Measurements from ENCODE around the gene NFXL1. TPM values are rescaled to one million over a fixed set of nuclear protein-coding genes. Genes with fewer than 3 reads are reported as not detected.

The NFXL1 gene
- total RNA-seq, 2 donors from 2014 or later = 4.3 to 8.6 TPM

DNA sequence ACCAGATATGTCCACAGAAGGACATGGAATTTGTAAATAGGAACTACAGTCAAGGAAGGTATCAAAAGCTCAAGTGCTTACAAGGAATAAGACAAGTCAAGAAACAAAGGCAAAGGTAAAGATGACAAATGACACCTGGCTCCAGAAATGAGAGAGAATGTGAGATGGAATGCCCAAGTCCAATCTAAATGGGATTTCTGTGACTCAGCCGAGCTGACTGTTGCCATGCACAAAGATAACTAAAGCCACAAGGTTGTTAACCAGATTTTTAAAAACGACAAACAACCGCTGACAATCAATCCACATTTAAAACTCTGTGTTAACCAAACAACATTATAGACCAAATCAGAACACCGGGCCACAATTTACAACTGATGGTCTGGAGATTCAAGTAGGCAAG lies 1.1 kb downstream of the NFXL1 start:
- ATAC-seq (no peak), DNase-seq (no peak)
- intact Hi-C loops (cut with DNase I) = loop anchor here in 1 of 2 donors (5.0 kb wide), 1 partner anchor 76 kb away; the partner anchor contains the start of gene CORIN

DNA sequence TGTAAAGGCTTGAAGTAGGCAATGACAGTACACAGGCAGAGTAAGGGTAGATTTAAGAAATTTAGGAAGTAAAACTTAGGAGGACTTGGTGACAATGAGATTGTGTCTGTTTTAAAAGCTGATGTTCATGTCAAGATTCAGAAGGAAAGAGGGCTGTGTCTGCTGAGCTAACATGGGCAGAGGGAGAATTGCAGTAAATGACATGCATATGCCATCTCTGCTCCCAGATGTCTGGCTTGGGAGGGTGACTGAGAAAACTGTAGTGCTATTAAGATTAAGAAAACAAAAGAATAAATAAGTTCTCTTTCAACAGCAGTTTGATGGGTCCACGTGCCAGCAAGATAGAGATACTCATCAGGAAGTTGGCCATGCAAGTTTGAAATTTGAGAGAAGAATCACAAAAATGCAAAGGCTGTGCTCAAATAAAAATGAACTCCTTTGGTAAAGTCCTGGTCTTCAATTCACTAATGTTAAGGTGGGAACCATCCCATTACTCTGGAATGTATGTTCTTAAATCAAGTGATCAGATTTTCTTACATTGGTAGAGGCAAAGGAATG lies 7.2 kb downstream of the NFXL1 start:
- DNase-seq (no peak), ATAC-seq (no peak)
- intact Hi-C loops (cut with DNase I) = no loop called here

DNA sequence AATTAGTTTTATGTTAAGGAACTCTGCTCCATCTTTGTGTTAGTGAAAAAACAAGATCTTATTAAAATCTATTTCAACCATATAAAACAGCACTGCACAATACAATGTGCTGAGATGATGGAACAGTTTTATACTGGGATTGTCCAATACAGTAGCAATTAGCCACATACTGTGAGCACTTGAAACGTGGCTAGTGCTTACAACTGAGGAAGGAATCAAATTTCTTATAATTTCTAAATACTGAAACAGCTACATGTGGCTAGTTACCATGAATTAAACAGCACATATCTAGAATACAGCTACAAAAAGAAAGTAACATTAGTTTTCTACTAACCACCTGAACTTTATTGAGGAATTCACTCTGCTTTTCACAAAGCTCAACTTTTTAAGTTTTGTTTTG lies 14.7 kb downstream of the NFXL1 start:
- intact Hi-C loops (cut with DNase I) = no loop called here
- DNase-seq = no peak
- ATAC-seq = no peak

DNA sequence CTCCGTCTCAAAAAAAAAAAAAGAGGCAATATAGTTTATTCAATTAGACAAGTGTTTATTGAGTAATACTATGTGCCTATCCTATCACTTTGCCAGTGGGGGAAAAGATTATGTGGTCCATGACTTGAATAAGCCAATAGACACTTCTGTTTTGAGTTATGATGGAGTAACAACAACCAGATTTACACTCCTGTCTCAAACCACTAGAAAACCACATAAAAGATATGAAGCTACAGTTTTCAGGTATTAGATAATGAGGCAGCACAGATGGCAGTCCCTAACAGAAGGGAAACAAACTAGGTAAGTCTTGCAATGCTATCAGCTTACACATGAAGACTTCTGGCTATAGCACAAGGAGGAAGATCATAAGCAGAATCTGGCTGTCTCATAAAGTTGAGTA lies 22.5 kb downstream of the NFXL1 start:
- intact Hi-C loops (cut with DNase I) = no loop called here
- DNase-seq = no peak
- ATAC-seq = no peak

DNA sequence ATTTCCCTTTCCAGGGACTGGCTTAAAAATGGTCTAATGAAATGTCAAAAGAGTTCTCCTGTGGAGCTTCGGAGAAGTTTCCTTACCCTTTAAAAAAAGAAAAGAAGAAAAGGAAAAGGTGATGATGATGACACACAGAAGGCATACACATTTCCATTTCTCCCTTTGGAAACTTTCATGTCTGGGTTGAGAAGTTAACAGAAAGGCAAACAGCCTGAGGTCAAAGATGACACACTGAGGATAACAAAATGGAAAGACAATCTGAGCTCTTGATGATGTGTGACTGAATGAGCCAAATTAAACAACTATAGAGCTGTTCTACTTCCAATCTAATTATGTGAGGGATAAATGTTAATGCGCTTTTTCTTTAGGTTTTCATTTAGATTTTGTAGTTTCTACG lies 32.2 kb downstream of the NFXL1 start:
- ATAC-seq (no peak), DNase-seq (no peak)
- intact Hi-C loops (cut with DNase I) = no loop called here

DNA sequence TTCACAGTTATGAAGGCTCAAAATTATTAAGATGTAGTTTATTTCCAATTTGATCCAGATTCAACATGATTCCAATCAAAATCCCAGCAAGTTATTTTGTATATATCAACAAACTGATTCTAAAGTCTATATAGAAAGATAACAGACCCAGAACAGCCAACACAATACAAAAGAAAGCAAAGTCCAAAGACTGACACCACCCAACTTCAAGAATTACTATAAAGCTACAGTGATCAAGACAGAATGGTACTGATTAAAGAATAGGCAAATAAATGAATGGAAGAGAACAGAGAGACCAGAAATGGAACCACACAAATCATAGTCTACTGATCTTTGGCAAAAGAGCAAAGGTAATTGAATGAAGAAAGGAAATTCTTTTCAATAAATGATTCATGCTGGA lies 34.9 kb downstream of the NFXL1 start:
- intact Hi-C loops (cut with DNase I) = no loop called here
- DNase-seq = no peak
- ATAC-seq = no peak

DNA sequence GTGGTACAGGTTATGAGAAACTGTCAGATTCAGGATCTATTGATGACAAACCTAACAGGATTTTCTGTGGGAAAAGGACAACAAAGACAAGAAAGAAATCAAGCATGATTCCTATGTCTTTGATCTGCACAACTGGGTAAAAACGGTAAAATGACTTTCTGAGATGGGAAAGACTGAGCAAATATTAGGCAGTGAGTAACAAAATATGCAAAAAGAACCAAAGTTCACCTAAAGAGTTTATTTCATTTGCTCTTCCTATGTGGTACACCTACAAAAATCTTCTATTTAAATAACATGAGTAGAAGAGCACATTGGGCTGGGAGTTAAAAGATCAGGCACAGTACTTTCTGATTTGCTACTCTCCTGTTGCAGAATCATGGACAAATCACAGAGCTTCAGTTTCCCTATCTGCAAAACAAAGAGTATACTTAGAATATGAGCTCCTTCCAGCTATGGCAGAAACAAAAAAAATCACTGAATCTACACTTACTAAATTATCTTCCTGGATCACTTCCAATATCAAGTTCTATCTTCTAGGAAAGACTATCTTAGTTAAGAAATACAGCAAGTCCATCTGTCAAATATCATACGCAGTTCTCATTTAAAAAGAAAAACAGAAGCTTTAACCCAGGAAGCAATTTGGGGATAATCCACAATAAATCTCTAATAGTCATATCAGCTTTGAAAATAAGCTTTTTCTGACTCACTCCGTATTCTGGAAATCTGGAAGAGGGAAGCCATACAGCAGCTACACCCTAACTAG lies 37.4 kb downstream of the NFXL1 start:
- intact Hi-C loops (cut with DNase I) = no loop called here
- DNase-seq (no peak), ATAC-seq (no peak)

DNA sequence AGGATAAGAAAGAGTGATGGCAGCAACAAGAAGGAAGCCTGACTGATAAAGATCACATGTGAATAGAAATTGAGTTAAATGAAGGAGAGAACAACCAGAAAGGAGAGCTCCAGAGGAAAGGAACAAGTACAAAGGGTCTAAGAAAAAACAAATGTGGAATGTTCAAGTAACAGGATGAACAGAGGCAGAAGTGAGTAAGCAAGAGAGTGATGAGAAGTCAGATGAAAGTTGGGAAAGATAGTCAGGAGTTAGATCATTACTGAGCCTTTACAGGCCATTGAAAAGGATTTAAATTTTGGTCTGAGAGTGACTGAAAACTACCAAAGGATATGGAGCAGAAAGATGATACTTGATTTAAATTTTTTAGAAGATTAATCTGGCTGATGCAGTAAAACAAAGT lies 38.1 kb downstream of the NFXL1 start:
- ATAC-seq = no peak
- intact Hi-C loops (cut with DNase I) = no loop called here
- DNase-seq = no peak

DNA sequence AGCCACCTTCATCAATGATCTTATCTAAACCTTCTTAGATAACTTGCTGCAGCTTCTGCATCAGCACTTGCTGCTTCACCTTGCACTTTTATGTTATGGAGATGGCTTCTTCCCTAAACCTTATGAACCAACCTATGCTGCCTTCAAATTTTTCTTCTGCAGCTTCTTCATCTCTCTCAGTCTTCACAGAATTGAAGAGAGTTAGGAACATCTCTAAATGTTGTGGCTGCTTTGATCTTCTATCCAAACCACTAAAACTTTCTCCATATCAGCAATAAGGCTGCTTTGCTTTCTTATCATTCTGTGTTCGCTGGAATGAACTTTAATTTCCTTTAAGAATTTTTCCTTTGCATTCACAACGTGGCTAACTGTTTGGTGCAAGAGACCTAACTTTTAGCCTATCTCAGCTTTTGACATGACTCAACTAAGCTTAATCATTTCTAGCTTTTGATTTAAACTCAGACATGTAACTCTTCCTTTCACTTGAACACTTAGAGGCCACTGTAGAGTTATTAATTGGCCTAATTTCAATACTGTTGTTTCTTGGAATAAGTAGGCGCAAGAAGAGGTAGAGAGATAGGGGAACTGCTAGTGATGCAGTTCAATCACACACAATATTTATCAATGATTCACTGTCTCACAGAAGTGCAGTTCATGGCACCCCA lies 40.4 kb downstream of the NFXL1 start:
- no peak for ATAC-seq
- intact Hi-C loops (cut with DNase I) = no loop called here
- DNase-seq = no peak

DNA sequence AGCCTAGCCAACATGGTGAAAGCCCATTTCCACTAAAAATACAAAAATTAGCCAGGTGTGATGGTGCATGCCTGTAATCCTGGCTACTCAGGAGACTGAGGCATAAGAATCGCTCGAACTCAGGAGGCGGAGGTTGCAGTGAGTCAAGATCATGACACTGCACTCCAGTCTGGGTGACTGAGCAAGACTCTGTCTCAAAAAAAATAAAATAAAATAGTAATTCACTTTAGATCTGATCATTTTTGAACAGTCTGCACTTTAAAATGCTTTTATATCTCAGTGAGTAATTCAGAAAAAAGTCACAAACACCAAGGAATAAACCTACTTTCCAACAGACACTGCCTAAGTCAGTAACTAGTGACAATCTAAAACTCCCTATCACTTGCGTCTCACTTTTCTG lies 50.9 kb downstream of the NFXL1 start:
- no peak for DNase-seq
- no peak for ATAC-seq
- intact Hi-C loops (cut with DNase I) = no loop called here

DNA sequence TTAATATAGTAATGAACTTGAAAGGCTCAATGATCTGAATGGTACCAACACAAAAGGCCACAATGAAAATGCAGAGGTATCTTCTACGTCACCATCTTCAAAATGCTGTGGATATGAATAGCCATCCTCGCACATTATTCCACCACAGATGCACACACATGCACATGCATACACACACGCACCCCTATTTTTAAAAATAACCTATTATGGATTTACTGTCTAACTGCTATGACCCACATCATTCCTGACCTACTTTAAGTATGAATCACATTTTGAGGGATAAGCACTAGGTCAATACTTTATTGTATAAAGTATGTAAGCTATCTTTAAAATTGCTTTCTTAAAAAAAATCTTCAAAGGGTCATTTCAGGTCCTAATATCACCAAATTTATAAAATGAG lies 52.1 kb downstream of the NFXL1 start:
- intact Hi-C loops (cut with DNase I) = no loop called here
- ATAC-seq = no peak
- DNase-seq = no peak

DNA sequence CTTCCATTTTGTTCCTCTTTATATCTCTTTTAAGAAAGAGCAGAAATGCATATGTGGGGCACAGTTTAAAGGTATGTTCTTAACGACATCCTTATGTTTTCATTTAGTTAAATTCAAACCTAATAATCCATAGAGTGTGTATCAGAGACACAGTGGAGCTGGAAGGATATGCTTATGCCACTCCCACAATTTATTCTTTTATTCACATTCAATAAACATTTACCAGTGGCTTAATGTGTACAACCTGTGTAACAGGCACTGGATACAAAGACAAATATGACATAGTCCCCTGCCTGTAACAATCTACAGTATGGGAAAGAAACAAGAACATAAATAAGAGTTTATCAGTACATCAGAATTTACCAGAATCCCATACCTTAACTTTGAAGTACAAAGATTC lies 54.1 kb downstream of the NFXL1 start:
- no peak for DNase-seq
- no peak for ATAC-seq
- intact Hi-C loops (cut with DNase I) = no loop called here

DNA sequence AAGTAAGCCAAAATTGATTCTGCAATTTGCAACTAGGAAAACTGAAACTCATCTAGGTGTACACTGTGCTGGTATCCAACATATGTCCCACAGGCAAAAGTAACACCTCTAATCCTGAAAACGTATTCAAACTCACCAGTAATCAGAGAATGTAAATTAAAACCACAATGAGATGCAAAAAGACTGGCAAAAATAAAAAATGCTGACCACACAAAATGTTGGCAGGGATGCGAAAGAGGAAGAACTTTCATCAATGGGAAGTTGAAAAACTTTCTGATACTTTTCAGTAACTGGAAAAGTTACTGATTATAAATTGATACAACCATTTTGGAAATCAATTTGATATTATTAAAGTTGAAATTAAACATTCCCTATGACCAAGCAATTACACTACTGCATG lies 56.4 kb downstream of the NFXL1 start:
- no peak for DNase-seq
- intact Hi-C loops (cut with DNase I) = no loop called here
- ATAC-seq = no peak

DNA sequence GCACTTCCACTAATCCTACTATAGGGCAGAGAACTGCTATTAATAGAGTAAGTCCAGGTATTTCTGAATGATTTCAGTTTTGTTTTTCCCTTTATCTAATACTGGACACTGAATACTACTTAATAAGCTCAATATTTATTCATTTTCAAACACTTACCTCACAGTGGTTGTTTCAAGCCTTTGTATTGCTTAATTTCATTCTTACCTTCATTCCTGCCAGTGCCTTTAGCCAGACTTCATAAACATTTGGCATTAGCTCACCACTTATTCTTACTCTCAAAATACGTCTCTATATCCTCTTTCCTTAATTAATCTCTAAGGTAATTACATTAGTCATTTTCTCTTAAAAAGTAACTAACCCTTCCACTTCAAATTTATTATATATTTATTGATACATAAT lies 57.7 kb downstream of the NFXL1 start:
- DNase-seq (no peak), ATAC-seq (no peak)
- intact Hi-C loops (cut with DNase I) = no loop called here

DNA sequence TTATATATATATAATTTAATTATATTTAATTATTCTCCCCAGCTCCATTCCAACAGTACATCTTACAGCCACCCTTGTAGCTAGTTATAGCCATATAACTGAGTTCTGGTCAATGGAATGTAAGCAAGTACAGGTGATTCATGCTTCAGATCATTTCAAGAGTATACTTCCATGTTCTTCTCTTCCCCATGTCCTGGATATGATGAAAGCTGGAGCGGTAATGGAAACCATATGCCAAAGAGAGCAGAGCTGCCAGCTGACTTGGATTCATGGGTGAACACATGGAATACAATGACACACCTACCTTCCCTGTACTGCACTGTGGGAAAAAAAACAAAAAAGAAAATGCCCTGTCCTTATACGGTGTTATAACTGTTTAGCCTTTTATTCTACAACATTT lies 59.0 kb downstream of the NFXL1 start:
- intact Hi-C loops (cut with DNase I) = no loop called here

DNA sequence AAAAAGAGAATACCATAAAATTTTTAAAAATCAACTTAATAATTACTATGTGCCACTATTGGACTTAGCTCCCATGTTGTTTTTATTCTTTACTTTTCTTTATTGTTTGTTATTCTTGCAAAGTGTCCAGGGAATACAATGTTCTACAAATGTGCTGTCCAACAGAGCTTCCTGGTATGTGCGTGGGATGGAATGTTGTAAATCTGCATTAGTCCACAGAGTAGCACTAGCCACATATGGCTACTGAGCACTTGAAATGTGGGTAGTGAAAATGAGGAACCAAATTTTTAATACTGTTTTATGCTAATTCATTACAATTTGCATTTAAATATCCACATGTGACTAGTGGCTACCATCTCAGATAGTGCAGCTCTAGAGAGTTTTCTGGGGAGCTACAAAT lies 62.2 kb downstream of the NFXL1 start:
- no peak for DNase-seq
- intact Hi-C loops (cut with DNase I) = no loop called here
- ATAC-seq = peak; percentile 47 to 49

More for the DNA sequence above, 59.0 kb downstream of the NFXL1 start:
- ATAC-seq (no peak), DNase-seq (no peak)

DNA sequence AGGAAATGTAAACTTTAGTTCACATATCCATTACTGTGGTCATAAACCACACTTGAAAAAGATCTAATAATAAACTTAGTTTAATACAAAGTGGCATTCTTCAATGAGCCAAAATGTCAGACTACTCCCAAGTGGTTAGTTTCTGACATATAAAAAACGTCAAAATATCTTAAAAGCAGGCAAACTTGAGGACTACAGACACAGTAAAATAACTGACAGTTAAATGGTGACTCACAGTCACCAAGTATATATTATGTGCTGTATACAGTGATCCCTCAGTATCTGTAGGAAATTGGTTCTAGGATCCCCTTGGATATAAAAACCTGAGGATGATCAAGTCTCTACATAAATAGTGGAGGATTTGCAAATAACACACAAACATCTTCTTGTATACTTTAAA lies 64.9 kb downstream of the NFXL1 start:
- no peak for ATAC-seq

DNA sequence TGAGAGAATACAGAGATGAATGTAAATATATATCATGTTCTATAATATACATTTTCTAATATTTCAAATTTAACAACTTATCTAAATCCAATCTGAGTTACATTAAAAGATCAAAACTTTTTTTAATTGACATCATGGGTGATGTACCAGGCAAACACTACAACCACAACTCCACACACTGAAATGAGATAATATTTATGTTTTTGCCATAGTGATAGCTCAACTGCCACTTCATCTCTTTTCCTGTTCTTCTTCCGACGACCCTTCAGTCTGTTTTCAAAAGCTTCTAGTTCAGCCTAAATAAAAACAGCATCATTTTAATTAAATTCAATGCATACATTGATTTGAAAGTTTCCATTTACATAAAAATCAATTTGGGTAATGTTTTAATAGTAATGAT lies 66.3 kb downstream of the NFXL1 start:
- intact Hi-C loops (cut with DNase I) = no loop called here
- DNase-seq (no peak), ATAC-seq (no peak)

More for the DNA sequence above, 64.9 kb downstream of the NFXL1 start:
- intact Hi-C loops (cut with DNase I) = no loop called here
- DNase-seq = no peak

DNA sequence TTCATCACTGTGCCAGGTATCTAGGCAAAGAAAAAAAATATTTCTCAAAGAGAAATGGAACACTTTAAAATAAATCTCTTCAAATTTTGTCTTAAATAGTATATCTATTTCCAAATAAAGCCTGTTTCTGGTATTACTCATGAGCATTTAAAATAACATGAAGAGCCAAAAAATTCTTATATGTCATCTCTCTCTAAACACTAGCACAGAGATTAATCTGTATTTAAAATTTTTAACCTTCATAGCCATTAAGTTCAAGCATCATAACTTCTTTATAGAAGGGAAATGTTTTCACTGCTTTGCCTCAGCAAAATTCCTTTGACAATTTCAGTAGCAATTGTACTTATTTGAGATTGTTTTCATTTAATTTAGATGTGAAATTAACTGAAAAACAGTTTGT lies 71.4 kb downstream of the NFXL1 start:
- DNase-seq (no peak), ATAC-seq (no peak)
- intact Hi-C loops (cut with DNase I) = no loop called here

DNA sequence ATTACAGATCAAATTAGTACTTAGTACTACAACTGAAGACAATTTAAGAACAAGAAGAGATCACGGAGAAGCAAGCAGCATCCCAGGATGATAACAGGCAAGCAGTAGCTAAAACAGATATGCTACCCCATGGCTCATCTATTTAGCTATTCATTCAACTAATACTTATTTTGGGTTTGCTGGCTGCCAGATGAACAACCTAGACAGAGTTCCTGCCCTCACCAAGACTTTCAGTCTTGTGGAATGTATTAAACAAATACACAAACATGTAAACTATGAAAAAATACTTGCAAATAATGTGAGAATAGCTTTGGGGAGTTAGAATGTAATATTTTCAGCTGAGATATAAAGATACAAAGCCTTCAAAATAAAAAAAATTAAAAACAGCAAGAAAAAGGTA lies 74.1 kb downstream of the NFXL1 start:
- intact Hi-C loops (cut with DNase I) = no loop called here
- no peak for ATAC-seq
- no peak for DNase-seq

DNA sequence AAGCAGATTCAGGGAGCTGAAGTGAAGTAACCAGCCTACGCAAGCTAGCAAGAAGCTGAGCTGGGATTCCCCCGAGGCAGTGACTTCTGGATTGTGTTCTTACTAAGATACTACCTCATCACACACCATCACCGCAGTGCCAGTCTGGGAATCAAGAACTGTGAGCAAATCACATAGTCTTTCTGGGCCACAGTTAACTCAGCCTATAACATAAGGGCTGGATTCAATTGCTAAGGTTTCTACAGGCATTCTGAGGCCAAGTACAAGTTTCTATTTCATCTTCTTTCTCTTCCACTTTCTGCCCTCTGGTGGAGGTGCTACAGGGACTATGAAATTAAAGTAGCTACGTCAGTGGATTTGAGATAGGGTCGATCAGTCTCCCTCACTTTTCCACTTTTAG lies 75.1 kb downstream of the NFXL1 start:
- peak; percentile 40 for DNase-seq
- intact Hi-C loops (cut with DNase I) = loop anchor here (5.0 kb wide), 3 partner anchors 73 to 152 kb away; partner anchors contain the start of gene NFXL1 (in 1 of the 2)
- no peak for ATAC-seq
